ENCODE results near the gene C1QB. TPM values are rescaled to one million over a fixed set of nuclear protein-coding genes. Genes with fewer than 3 reads are reported as not detected.

Gene C1QB
- polyA plus RNA-seq, 2 of the 4 experiments (the other 2 are of a cell fraction), result not detected

DNA sequence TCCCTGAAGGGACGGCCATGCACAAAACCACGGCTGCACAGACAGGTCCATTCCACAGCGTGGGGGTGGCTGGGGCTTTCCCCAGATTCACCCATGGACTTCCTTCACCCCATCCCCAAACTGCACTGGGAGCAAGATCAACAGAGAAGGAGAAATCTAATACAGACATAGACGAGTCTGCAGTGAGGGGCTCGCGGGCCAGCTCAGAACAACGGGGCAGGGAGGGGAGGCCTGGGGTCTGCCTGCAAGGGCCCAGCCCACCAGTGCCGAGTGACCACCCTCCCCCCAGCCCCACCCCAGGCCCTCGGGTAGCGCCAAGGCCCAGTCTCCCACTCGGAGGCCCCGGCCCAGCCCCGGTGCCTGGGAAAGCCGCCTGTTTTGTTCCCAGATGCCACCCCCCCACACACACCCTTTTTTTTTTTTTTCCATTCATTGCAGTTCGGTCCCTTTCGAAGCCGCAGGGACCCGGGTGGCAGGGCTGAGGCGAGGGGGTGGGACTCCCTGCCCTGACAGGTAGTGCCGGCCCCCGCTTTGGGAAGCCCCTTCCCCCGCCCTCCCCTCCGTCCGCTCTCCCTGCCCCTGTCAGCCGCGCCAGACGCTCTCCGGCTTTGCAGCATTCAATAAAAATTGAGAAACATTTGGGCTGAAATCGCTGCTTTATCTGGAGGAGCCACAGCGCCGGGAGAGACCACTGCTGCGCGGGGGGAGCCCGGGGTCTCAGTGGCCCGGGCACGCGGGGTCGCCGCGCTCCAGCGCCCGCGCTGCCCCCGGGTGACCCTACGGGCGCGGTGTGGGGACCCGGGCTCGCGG is 57.1 kb downstream of the C1QB start (continued):
- TF ChIP-seq, protein P1, sequence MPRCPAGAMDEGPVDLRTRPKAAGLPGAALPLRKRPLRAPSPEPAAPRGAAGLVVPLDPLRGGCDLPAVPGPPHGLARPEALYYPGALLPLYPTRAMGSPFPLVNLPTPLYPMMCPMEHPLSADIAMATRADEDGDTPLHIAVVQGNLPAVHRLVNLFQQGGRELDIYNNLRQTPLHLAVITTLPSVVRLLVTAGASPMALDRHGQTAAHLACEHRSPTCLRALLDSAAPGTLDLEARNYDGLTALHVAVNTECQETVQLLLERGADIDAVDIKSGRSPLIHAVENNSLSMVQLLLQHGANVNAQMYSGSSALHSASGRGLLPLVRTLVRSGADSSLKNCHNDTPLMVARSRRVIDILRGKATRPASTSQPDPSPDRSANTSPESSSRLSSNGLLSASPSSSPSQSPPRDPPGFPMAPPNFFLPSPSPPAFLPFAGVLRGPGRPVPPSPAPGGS (IDR thresholded peaks at IDR 0.05), result no peak

DNA sequence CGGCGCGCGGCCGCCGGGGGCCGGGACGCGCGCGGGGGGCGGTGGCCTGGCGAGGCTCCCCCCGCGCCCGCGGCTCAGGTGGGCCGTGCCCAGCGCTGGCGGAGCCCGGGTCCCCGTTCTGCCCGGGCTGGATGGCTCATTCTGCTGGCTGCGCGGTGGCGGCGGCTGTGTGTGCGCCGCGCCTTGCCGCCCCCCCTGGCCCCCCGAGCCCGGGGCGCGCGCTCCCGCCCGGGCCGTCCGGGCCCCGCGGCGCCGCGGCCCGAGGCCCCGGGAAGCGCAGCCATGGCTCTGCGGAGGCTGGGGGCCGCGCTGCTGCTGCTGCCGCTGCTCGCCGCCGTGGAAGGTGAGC is 57.6 kb downstream of the C1QB start, which contains the start of gene EPHB2:
Gene EPHB2 (plus strand): TSS at position 139 of the 349 bp plus-strand sequence. CDS start 144 bp downstream, at position 283.
- Histone ChIP-seq H3K4me2 (peak within 1 kb of the TSS; percentile 98), H3K27ac (peak within 1 kb of the TSS; percentile 99 to 100), H3K4me1 (peaks cover 27% of the 10 kb centered on the region), H3K9me3 (no peaks in the 10 kb centered on the region), H3K4me3 (peak within 1 kb of the TSS; percentile 97)
- ChIA-PET POLR2A (no interaction called here), CTCF (no interaction called here)
- DNase-seq (ENCODE audit: low read depth in 1 of 2, low spot score in 1 of 2), result peak in 1 of 2 experiments; percentile 41
- FAIRE-seq, result no peak
- peak; percentile 28 to 75 for ATAC-seq
- TF ChIP-seq POLR2A (IDR thresholded peaks at IDR 0.05; ENCODE audit: low read length), result peak; percentile 56
- TF ChIP-seq RNF2 (IDR thresholded peaks at IDR 0.05; ENCODE audit: borderline replicate concordance, low read depth), result no peak
- peak; percentile 48 to 60; a peak in 3 of 5 replicates for TF ChIP-seq JUN (IDR thresholded peaks at IDR 0.05)
- WGBS (ENCODE audit: missing lambda C conversion rate), result no CpG with 5 or more reads among the region's 55 CpGs

DNA sequence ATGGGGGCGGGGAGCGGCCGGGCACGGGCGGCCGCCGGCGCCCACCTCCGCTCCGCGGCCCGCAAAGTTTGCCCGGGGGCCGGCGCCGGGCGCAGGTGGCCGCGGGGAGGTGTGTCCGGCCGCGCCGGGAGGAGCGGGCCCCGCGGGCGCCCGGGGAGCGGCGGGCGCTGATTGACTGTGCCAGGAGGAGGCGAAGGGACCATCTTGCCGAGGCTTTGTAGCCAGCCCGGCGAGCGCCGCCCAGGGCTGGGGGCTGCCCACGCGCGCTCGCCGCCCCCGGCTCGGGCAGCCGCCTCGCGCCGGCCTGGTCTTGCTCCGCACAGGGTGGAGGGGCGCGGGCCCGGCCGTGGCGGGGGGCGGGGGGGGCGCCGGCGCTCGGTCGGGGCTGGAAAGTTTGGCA is 58.0 kb downstream of the C1QB start:
- no peaks in the 10 kb centered on the region for H3K9me3 ChIP-seq
- CTCF ChIA-PET, result no interaction called here
- POLR2A ChIA-PET, result no interaction called here
- TF ChIP-seq KDM1A (IDR thresholded peaks at IDR 0.05; ENCODE audit: low read depth) (no peak), CBX8 (IDR thresholded peaks at IDR 0.05) (no peak), CHD4 (IDR thresholded peaks at IDR 0.05; ENCODE audit: borderline replicate concordance) (no peak), RNF2 (IDR thresholded peaks at IDR 0.05; ENCODE audit: borderline replicate concordance, low read depth) (no peak), SREBF2 (IDR thresholded peaks at IDR 0.05) (no peak)
- TF ChIP-seq, protein P2, sequence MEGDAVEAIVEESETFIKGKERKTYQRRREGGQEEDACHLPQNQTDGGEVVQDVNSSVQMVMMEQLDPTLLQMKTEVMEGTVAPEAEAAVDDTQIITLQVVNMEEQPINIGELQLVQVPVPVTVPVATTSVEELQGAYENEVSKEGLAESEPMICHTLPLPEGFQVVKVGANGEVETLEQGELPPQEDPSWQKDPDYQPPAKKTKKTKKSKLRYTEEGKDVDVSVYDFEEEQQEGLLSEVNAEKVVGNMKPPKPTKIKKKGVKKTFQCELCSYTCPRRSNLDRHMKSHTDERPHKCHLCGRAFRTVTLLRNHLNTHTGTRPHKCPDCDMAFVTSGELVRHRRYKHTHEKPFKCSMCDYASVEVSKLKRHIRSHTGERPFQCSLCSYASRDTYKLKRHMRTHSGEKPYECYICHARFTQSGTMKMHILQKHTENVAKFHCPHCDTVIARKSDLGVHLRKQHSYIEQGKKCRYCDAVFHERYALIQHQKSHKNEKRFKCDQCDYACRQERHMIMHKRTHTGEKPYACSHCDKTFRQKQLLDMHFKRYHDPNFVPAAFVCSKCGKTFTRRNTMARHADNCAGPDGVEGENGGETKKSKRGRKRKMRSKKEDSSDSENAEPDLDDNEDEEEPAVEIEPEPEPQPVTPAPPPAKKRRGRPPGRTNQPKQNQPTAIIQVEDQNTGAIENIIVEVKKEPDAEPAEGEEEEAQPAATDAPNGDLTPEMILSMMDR (IDR thresholded peaks at IDR 0.05), result no peak
- H3K4me3 ChIP-seq, result peak overlapping the region; percentile 97
- peak overlapping the region; percentile 98 for H3K4me2 ChIP-seq
- peak overlapping the region; percentile 99 to 100 for H3K27ac ChIP-seq
- WGBS (ENCODE audit: missing lambda C conversion rate), result no CpG with 5 or more reads among the region's 60 CpGs
- ATAC-seq (peak in 1 of 2 experiments; percentile 45; a peak in 1 of 6 replicates), FAIRE-seq (no peak), DNase-seq (ENCODE audit: low read depth in 1 of 2, low spot score in 1 of 2) (no peak)
- peaks cover 28% of the 10 kb centered on the region for H3K4me1 ChIP-seq

Small RNA genes within 50 kb of the gene (small RNA-seq; reads per million reads assigned to genes)
- 0 reads per million in 6 experiments for gene MIR6127

Other genes starting within 250 kb of the C1QB start
- 6.2 and 10.6 TPM in 2 replicates for gene ZBTB40, start 201.4 kb upstream of the C1QB start, polyA plus RNA-seq (2011; rRNA removed)
- 6.4 to 7.0 TPM (median 7.0 TPM) in 3 replicates for gene ZBTB40, start 201.4 kb upstream of the C1QB start, polyA plus RNA-seq (2017; fragmentation: RNase III; extraction: RNeasy Plus Mini Kit Qiagen cat#74134 plus additional on column Dnase treatment)
- not detected in 2 replicates for gene EPHA8, start 89.7 kb upstream of the C1QB start, polyA plus RNA-seq (2011; rRNA removed)
- gene EPHA8, start 89.7 kb upstream of the C1QB start, polyA plus RNA-seq (2017; fragmentation: RNase III; extraction: RNeasy Plus Mini Kit Qiagen cat#74134 plus additional on column Dnase treatment), result not detected in 3 replicates
- not detected in 2 replicates for gene C1QA, start 16.6 kb upstream of the C1QB start, polyA plus RNA-seq (2011; rRNA removed)
- gene C1QA, start 16.6 kb upstream of the C1QB start, polyA plus RNA-seq (2017; fragmentation: RNase III; extraction: RNeasy Plus Mini Kit Qiagen cat#74134 plus additional on column Dnase treatment), result not detected in 3 replicates
- not detected in 2 replicates for gene C1QC, start 9.6 kb upstream of the C1QB start, polyA plus RNA-seq (2011; rRNA removed)
- not detected in 3 replicates for gene C1QC, start 9.6 kb upstream of the C1QB start, polyA plus RNA-seq (2017; fragmentation: RNase III; extraction: RNeasy Plus Mini Kit Qiagen cat#74134 plus additional on column Dnase treatment)
- gene EPHB2, start 57.6 kb downstream of the C1QB start, polyA plus RNA-seq (2011; rRNA removed), result 13.0 and 15.9 TPM in 2 replicates
- gene EPHB2, start 57.6 kb downstream of the C1QB start, polyA plus RNA-seq (2017; fragmentation: RNase III; extraction: RNeasy Plus Mini Kit Qiagen cat#74134 plus additional on column Dnase treatment), result 31.4 to 35.3 TPM (median 33.8 TPM) in 3 replicates